ENCODE data around the gene MORC4. TPM values are rescaled to one million over a fixed set of nuclear protein-coding genes. Genes with fewer than 3 reads are reported as not detected.

Gene MORC4
- total RNA-seq, 2 experiments from 2014 or later = 12.5 to 12.9 TPM

DNA sequence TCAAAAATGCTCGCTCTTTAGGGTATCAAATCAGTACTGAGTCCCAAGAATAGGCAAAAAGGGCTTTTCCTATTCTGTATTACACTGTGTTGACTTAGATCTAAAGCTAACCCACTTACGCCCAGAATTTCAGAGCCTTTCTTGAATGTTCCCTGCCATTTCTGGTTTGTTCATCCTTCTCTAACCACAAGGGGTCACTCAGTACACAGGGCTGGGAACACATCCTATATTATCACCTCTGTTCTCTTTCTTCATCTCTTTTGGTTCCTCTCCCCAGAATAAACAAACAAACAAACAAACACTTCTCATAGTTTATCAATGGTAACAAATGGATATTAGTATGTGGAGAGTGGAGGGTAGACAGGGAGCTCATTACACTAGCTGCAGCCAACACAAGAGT is 25.5 kb upstream of the MORC4 start:
- ChIA-PET CTCF (no interaction called here), POLR2A (no interaction called here)
- intact Hi-C loops (cut with DNase I, micrococcal nuclease) = loop anchor here (10.0 kb wide), 2 partner anchors 409 to 1049 kb away; no protein-coding TSS in a partner anchor
- Histone ChIP-seq H3K4me3 (ENCODE audit: low read length) (no peak overlapping the region), H3K27me3 (ENCODE audit: control insufficient read depth in 1 of 2, insufficient read depth in 2 of 2, low read length in 2 of 2) (no peaks in the 10 kb centered on the region), H3K27ac (ENCODE audit: low read depth in 1 of 2, low read length in 2 of 2) (no peak overlapping the region), H3K9me3 (ENCODE audit: control insufficient read depth in 1 of 2, insufficient read depth in 1 of 2, low read length in 2 of 2) (no peaks in the 10 kb centered on the region), H3K4me1 (ENCODE audit: insufficient read depth, low read length) (no peaks in the 10 kb centered on the region), H3K36me3 (ENCODE audit: insufficient read depth, low read length) (no peaks in the 10 kb centered on the region)
- ATAC-seq (ENCODE audit: poor library complexity) (no peak), DNase-seq (peak in 3 of 14 experiments; percentile 12 to 24 (median 23))
- no peaks in the 10 kb centered on the region for H3K4me1 Mint-ChIP-seq (ENCODE audit: low read depth)
- H3K36me3 Mint-ChIP-seq (ENCODE audit: low read depth) = no peaks in the 10 kb centered on the region
- H3K4me3 Mint-ChIP-seq = no peak overlapping the region
- no peaks in the 10 kb centered on the region for H3K9me3 Mint-ChIP-seq
- H3K27ac Mint-ChIP-seq = no peak overlapping the region
- TF ChIP-seq, protein P1, sequence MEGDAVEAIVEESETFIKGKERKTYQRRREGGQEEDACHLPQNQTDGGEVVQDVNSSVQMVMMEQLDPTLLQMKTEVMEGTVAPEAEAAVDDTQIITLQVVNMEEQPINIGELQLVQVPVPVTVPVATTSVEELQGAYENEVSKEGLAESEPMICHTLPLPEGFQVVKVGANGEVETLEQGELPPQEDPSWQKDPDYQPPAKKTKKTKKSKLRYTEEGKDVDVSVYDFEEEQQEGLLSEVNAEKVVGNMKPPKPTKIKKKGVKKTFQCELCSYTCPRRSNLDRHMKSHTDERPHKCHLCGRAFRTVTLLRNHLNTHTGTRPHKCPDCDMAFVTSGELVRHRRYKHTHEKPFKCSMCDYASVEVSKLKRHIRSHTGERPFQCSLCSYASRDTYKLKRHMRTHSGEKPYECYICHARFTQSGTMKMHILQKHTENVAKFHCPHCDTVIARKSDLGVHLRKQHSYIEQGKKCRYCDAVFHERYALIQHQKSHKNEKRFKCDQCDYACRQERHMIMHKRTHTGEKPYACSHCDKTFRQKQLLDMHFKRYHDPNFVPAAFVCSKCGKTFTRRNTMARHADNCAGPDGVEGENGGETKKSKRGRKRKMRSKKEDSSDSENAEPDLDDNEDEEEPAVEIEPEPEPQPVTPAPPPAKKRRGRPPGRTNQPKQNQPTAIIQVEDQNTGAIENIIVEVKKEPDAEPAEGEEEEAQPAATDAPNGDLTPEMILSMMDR (IDR thresholded peaks at IDR 0.05) = peak; percentile 38
- H3K27me3 Mint-ChIP-seq = peaks cover 5% of the 10 kb centered on the region

DNA sequence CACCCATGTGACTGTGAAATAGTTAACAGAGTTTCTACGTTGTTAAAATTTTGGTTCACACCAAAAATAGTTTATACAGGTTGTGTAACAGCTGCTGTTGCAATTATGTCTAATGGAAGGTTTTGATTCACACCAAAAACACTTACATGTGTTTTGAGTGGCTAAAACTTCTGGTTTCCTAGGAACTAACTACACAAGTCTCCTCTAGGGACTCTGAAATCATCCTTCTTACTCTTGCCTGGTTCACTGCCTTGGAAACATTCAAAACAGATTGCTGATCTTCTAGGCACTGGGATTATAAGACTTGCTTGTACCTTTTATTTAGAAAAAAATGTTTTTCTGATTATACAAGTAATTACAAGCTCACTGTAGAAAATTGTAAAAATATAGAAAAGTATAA is 14.9 kb upstream of the MORC4 start:
- no peaks in the 10 kb centered on the region for H3K9me3 Mint-ChIP-seq
- no peak overlapping the region for H3K27ac Mint-ChIP-seq
- H3K27me3 Mint-ChIP-seq = no peaks in the 10 kb centered on the region
- Histone ChIP-seq H3K27ac (ENCODE audit: low read depth in 1 of 2, low read length in 2 of 2) (no peak overlapping the region), H3K9me3 (ENCODE audit: control insufficient read depth in 1 of 2, insufficient read depth in 1 of 2, low read length in 2 of 2) (no peaks in the 10 kb centered on the region), H3K4me3 (ENCODE audit: low read length) (no peak overlapping the region), H3K27me3 (ENCODE audit: control insufficient read depth in 1 of 2, insufficient read depth in 2 of 2, low read length in 2 of 2) (no peaks in the 10 kb centered on the region), H3K36me3 (ENCODE audit: insufficient read depth, low read length) (no peaks in the 10 kb centered on the region), H3K4me1 (ENCODE audit: insufficient read depth, low read length) (no peaks in the 10 kb centered on the region)
- intact Hi-C loops (cut with DNase I, micrococcal nuclease) = no loop called here
- POLR2A ChIA-PET = no interaction called here
- CTCF ChIA-PET = no interaction called here
- H3K4me3 Mint-ChIP-seq = no peak overlapping the region
- no peaks in the 10 kb centered on the region for H3K36me3 Mint-ChIP-seq (ENCODE audit: low read depth)
- ATAC-seq (ENCODE audit: poor library complexity) = no peak
- no peaks in the 10 kb centered on the region for H3K4me1 Mint-ChIP-seq (ENCODE audit: low read depth)
- no peak for DNase-seq
- TF ChIP-seq, protein P1 (IDR thresholded peaks at IDR 0.05) = no peak

DNA sequence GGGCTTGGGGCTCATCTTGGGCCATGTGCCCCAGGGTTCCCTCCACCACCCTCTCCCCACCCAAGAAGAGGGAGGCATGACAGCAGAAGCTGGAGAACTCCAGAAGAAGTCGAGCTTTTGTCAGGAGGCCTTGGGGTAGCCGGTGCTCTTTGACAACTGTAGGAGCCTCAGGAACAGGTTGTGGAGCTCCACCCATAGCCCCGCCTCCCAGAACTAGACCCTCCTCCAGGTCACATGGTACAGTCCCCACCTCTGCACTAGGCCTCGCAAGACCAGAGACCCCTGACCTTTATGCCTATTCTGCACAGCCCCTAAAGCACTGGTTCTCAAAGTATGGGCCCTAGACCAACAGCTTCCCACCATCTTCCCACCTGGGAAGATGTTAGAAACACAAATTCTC is 8.0 kb upstream of the MORC4 start:
- DNase-seq (no peak), ATAC-seq (ENCODE audit: poor library complexity) (no peak)
- H3K27ac Mint-ChIP-seq = no peak overlapping the region
- Histone ChIP-seq H3K36me3 (ENCODE audit: insufficient read depth, low read length) (no peaks in the 10 kb centered on the region), H3K27ac (ENCODE audit: low read depth in 1 of 2, low read length in 2 of 2) (no peak overlapping the region), H3K27me3 (ENCODE audit: control insufficient read depth in 1 of 2, insufficient read depth in 2 of 2, low read length in 2 of 2) (no peaks in the 10 kb centered on the region), H3K4me3 (ENCODE audit: low read length) (no peak overlapping the region), H3K9me3 (ENCODE audit: control insufficient read depth in 1 of 2, insufficient read depth in 1 of 2, low read length in 2 of 2) (no peaks in the 10 kb centered on the region), H3K4me1 (ENCODE audit: insufficient read depth, low read length) (no peaks in the 10 kb centered on the region)
- intact Hi-C loops (cut with DNase I, micrococcal nuclease) = loop anchor here in 1 of 2 experiments (10.0 kb wide), 1 partner anchor 197 kb away; the partner anchor contains the start of genes DNAAF6 and NUP62CL
- H3K9me3 Mint-ChIP-seq = no peaks in the 10 kb centered on the region
- H3K27me3 Mint-ChIP-seq = no peaks in the 10 kb centered on the region
- TF ChIP-seq, protein P1 (IDR thresholded peaks at IDR 0.05) = no peak
- H3K4me1 Mint-ChIP-seq (ENCODE audit: low read depth) = no peaks in the 10 kb centered on the region
- no peak overlapping the region for H3K4me3 Mint-ChIP-seq
- no peaks in the 10 kb centered on the region for H3K36me3 Mint-ChIP-seq (ENCODE audit: low read depth)
- ChIA-PET CTCF (no interaction called here), POLR2A (no interaction called here)
